ENCODE results near the gene MYH16. TPM values are rescaled to one million over a fixed set of nuclear protein-coding genes. Genes with fewer than 3 reads are reported as not detected.

The MYH16 gene
- total RNA-seq, 1 donor from 2014 or later: not detected

DNA sequence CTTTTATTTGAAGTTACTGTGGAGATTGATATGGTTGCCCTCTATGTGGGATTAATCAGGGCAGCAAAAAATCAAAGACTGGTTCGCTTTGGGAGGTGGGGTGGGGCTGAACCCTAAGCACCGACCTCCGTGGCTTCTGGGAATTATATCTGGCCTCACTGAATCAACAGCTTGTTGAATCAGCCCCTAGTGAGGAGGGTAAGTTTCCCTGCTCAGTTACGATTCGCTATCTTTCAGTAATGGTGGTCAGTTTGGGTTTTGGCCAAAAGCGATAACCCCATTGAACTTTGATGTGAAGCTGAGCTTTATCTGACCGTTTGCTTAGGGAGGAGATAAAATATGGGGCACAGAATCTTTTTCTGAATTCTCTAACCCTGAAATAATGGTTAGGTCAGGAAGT lies 36.5 kb downstream of the MYH16 start:
- DNase-seq: no peak
- H3K36me3 ChIP-seq: no peaks in the 10 kb centered on the region
- H3K27ac ChIP-seq (replicated peaks): no peak overlapping the region
- H3K4me1 ChIP-seq: peaks cover 7% of the 10 kb centered on the region
- intact Hi-C loops (cut with micrococcal nuclease): no loop called here
- peaks cover 12% of the 10 kb centered on the region for H3K9me3 ChIP-seq (replicated peaks)
- no peak for TF ChIP-seq CTCF (IDR thresholded peaks at IDR 0.05; ENCODE audit: borderline replicate concordance)
- H3K4me3 ChIP-seq: no peak overlapping the region
- no peaks in the 10 kb centered on the region for H3K27me3 ChIP-seq (ENCODE audit: low read depth)

DNA sequence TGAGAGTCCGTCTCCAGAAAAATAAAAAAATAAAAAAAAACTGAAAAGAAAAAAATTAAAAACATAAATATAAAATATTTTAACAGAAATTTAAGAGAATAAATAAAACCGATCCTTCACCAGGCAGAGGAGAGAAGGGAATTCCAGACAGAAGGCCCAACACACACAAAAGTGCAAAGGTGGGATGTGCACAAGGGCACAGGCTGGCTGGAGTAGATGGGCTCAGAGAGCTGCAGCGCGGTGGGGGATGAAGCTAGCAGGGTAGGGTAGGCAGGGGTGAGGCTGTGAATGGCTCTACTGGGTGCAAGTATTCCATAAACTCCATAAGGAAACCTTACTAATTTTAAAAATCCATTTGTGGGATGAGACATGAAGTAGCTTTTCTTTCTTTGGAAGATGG lies 37.4 kb downstream of the MYH16 start:
- Histone ChIP-seq H3K27me3 (ENCODE audit: low read depth) (no peaks in the 10 kb centered on the region), H3K27ac (replicated peaks) (no peak overlapping the region), H3K4me1 (peaks cover 7% of the 10 kb centered on the region), H3K9me3 (replicated peaks) (peaks cover 12% of the 10 kb centered on the region), H3K4me3 (no peak overlapping the region), H3K36me3 (no peaks in the 10 kb centered on the region)
- no peak for DNase-seq
- intact Hi-C loops (cut with micrococcal nuclease): loop anchor here (5.0 kb wide), 1 partner anchor 268 kb away; no protein-coding TSS in a partner anchor
- TF ChIP-seq CTCF (IDR thresholded peaks at IDR 0.05; ENCODE audit: borderline replicate concordance): no peak

DNA sequence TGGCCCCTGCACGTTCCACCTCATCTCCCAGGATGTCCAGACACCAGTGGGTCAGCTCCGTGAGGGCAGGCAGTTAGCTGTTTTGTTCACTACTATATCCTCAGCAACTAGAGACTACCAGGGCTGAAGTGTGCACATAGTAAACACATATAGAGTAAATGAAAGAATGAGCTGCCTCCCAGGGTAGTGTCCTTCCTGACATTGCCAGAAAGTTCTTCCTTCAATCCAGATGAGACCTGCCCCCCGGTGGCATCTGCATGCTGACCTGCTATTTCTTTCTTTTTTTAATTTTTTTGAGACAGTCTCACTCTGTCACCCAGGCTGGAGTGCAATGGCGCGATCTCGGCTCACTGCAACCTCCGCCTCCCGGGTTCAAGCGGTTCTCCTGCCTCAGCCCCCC lies 39.1 kb downstream of the MYH16 start:
- Histone ChIP-seq H3K4me3 (no peak overlapping the region), H3K36me3 (no peaks in the 10 kb centered on the region), H3K9me3 (replicated peaks) (peaks cover 12% of the 10 kb centered on the region), H3K4me1 (peaks cover 7% of the 10 kb centered on the region), H3K27me3 (ENCODE audit: low read depth) (no peaks in the 10 kb centered on the region), H3K27ac (replicated peaks) (no peak overlapping the region)
- DNase-seq: no peak
- TF ChIP-seq CTCF (IDR thresholded peaks at IDR 0.05; ENCODE audit: borderline replicate concordance): no peak
- intact Hi-C loops (cut with micrococcal nuclease): loop anchor here (5.0 kb wide), 1 partner anchor 269 kb away; no protein-coding TSS in a partner anchor

DNA sequence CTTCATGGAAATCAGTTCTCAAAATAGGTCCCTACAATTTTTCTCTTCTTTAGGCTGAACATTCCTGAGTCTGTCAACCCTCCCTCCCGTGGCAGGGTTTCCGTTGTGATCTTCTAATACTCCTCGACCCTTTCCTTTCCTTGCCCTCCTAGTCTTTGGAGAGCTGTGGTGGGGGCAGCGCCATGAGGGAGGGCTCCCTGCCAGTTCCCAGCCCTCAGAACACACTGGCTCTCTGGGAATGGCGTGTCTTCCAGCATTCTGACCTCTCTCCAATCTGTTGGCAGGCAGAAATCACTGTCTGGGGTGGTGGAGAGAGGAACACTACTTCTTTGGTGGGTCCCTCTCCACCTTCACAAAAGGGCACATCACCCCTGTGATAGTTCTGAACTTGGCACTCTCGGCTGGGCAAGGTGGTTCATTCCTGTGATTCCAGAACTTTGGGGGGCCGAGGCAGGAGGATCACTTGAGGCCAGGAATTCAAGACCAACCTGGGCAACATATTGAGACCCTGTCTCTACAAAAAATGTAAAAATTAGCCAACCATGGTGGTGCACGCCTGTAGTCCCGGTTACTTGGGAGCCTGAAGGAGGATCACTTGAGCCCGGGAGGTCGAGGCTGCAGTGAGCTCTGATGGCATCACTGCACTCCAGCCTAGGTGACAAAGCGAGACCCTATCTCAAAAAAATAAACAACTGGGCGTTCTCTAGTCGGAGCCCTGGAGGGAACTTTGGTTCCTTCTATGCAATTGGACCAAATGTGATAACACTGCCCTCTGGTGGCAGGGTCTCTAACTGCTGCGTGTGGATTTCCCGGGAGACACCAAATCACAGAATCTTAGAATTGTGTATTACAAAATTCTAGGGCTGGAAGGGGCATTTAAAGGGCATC lies 39.9 kb downstream of the MYH16 start:
- DNase-seq: peak; percentile 58
- no peaks in the 10 kb centered on the region for H3K36me3 ChIP-seq
- H3K27ac ChIP-seq (replicated peaks): no peak overlapping the region
- peaks cover 7% of the 10 kb centered on the region for H3K4me1 ChIP-seq
- intact Hi-C loops (cut with micrococcal nuclease): loop anchor here (5.0 kb wide), 1 partner anchor 270 kb away; no protein-coding TSS in a partner anchor
- peaks cover 12% of the 10 kb centered on the region for H3K9me3 ChIP-seq (replicated peaks)
- H3K27me3 ChIP-seq (ENCODE audit: low read depth): no peaks in the 10 kb centered on the region
- H3K4me3 ChIP-seq: no peak overlapping the region
- peak; percentile 94 for TF ChIP-seq CTCF (IDR thresholded peaks at IDR 0.05; ENCODE audit: borderline replicate concordance)

GRCh38 chr7:99313204-99313573 lies 40.5 kb downstream of the MYH16 start:
- no peaks in the 10 kb centered on the region for H3K36me3 ChIP-seq
- H3K27me3 ChIP-seq (ENCODE audit: low read depth): no peaks in the 10 kb centered on the region
- no peak overlapping the region for H3K27ac ChIP-seq (replicated peaks)
- no peak overlapping the region for H3K4me3 ChIP-seq
- peaks cover 12% of the 10 kb centered on the region for H3K9me3 ChIP-seq (replicated peaks)
- H3K4me1 ChIP-seq: peaks cover 7% of the 10 kb centered on the region
- intact Hi-C loops (cut with micrococcal nuclease): loop anchor here (5.0 kb wide), 1 partner anchor 271 kb away; no protein-coding TSS in a partner anchor
- DNase-seq: no peak
- TF ChIP-seq CTCF (IDR thresholded peaks at IDR 0.05; ENCODE audit: borderline replicate concordance): peak; percentile 13
